Measurements from ENCODE around the gene RAD21L1. TPM values are rescaled to one million over a fixed set of nuclear protein-coding genes. Genes with fewer than 3 reads are reported as not detected.

Gene RAD21L1
- total and polyA plus RNA-seq, 4 donors, result not detected

DNA sequence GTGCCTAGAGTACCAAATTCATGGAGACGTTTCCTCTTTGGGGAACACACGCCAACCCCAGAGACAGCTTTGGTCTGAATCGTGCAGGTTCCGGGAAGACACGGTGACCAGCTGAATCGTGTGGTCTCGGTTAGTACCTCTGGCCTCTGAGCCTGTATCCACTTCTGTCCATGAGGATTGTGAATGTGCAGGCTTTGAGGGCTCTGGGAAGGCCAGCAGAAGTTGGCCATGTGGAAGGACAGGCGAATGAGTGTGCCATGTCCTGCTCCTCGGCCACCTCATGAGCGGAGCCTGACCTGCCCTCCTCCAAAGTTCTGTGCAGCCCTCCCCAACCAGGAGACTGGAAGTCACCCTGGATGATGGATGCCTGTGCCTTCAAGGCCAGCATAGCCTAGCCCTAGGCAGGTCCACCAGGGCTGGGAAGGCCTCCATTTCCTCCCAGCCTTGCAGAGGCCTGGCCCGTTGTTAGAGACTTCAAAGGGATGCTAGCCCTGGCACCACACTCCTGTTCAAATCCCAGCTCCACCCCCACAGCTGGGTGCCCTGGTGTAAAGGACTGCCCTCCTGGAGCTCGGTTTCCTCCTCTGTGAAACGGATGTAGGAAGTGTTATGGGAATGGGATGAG, 39.4 kb upstream of the RAD21L1 start (continued):
- no peak for TF ChIP-seq SP1 (IDR thresholded peaks at IDR 0.05)
- TF ChIP-seq, protein P1, sequence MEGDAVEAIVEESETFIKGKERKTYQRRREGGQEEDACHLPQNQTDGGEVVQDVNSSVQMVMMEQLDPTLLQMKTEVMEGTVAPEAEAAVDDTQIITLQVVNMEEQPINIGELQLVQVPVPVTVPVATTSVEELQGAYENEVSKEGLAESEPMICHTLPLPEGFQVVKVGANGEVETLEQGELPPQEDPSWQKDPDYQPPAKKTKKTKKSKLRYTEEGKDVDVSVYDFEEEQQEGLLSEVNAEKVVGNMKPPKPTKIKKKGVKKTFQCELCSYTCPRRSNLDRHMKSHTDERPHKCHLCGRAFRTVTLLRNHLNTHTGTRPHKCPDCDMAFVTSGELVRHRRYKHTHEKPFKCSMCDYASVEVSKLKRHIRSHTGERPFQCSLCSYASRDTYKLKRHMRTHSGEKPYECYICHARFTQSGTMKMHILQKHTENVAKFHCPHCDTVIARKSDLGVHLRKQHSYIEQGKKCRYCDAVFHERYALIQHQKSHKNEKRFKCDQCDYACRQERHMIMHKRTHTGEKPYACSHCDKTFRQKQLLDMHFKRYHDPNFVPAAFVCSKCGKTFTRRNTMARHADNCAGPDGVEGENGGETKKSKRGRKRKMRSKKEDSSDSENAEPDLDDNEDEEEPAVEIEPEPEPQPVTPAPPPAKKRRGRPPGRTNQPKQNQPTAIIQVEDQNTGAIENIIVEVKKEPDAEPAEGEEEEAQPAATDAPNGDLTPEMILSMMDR (IDR thresholded peaks at IDR 0.05; ENCODE audit: low read depth, low read length, missing input control), result no peak

DNA sequence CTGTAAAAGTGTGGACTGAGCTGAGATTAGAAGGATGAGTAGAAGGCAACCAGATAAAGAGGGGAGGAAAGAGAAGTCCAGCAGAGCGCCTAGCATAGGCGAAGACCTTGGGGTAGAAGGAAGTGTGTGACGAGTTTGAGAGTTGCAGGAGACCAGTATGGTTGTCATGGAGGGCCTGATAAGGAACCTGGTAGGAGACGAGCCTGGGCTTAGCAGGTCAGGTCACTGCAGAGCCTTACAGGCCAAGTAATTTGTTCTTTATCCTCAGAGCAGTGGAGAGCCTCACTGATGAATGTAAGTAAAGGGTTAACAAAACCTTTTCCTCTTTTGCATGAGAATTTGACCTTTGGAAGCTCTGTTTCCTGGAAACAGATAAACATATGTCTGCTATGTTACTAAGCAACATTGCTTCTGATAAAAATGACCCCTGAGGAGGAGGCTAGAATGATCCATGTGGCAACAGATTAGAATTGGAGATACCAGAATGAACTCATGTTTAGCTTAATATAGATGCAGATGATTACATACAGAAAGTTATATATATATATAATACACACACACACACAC, 38.2 kb upstream of the RAD21L1 start:
- Histone ChIP-seq H3K27ac (ENCODE audit: low read depth in 1 of 2, low read length in 2 of 2) (peak overlapping the region; percentile 49 to 60), H3K9ac (ENCODE audit: low read depth in 1 of 2, low read length in 2 of 2) (no peak overlapping the region), H3K27me3 (ENCODE audit: control insufficient read depth in 4 of 4, insufficient read depth in 4 of 4, low read length in 3 of 4) (no peaks in the 10 kb centered on the region), H3K4me3 (ENCODE audit: low read depth in 1 of 3, low read length in 3 of 3) (no peak overlapping the region), H3K9me3 (ENCODE audit: control insufficient read depth in 4 of 4, low read length in 3 of 4) (no peaks in the 10 kb centered on the region), H3K36me3 (ENCODE audit: control insufficient read depth in 4 of 4, insufficient read depth in 3 of 4, low read depth in 1 of 4, low read length in 3 of 4) (no peaks in the 10 kb centered on the region), H3K4me1 (ENCODE audit: control insufficient read depth in 4 of 4, insufficient read depth in 4 of 4, low read length in 3 of 4) (peaks cover 12 to 32% (median 27%) of the 10 kb centered on the region in 4 donors)
- DNase-seq (ENCODE audit: low spot score), result peak; percentile 49
- TF ChIP-seq, protein P2, sequence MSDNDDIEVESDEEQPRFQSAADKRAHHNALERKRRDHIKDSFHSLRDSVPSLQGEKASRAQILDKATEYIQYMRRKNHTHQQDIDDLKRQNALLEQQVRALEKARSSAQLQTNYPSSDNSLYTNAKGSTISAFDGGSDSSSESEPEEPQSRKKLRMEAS (IDR thresholded peaks at IDR 0.05), result peak; percentile 57
- TF ChIP-seq EGR1 (IDR thresholded peaks at IDR 0.05; ENCODE audit: low read depth in 2 of 2), result peak in 1 of 2 donors; percentile 51
- peak; percentile 81 for TF ChIP-seq NR2F2 (IDR thresholded peaks at IDR 0.05)
- no peak for TF ChIP-seq FOXA1 (IDR thresholded peaks at IDR 0.05)
- TF ChIP-seq YY1 (IDR thresholded peaks at IDR 0.05), result peak; percentile 52
- peak; percentile 61 to 73 for TF ChIP-seq RXRA (IDR thresholded peaks at IDR 0.05)
- TF ChIP-seq TAF1 (conservative IDR thresholded peaks at IDR 0.05), result no peak
- TF ChIP-seq, protein P1 (IDR thresholded peaks at IDR 0.05; ENCODE audit: low read depth, low read length, missing input control), result no peak
- TF ChIP-seq SP1 (IDR thresholded peaks at IDR 0.05), result peak; percentile 88
- TF ChIP-seq, protein P3, sequence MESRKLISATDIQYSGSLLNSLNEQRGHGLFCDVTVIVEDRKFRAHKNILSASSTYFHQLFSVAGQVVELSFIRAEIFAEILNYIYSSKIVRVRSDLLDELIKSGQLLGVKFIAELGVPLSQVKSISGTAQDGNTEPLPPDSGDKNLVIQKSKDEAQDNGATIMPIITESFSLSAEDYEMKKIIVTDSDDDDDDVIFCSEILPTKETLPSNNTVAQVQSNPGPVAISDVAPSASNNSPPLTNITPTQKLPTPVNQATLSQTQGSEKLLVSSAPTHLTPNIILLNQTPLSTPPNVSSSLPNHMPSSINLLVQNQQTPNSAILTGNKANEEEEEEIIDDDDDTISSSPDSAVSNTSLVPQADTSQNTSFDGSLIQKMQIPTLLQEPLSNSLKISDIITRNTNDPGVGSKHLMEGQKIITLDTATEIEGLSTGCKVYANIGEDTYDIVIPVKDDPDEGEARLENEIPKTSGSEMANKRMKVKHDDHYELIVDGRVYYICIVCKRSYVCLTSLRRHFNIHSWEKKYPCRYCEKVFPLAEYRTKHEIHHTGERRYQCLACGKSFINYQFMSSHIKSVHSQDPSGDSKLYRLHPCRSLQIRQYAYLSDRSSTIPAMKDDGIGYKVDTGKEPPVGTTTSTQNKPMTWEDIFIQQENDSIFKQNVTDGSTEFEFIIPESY (IDR thresholded peaks at IDR 0.05), result no peak
- TF ChIP-seq, protein P4, sequence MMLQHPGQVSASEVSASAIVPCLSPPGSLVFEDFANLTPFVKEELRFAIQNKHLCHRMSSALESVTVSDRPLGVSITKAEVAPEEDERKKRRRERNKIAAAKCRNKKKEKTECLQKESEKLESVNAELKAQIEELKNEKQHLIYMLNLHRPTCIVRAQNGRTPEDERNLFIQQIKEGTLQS (IDR thresholded peaks at IDR 0.05), result no peak
- TF ChIP-seq JUND (IDR thresholded peaks at IDR 0.05), result peak in 1 of 2 donors; percentile 37
- TF ChIP-seq HNF4A (conservative IDR thresholded peaks at IDR 0.05), result peak; percentile 90 to 91
- peak; percentile 15 to 29 for TF ChIP-seq RAD21 (IDR thresholded peaks at IDR 0.05)
- peak; percentile 72 for TF ChIP-seq HNF4G (IDR thresholded peaks at IDR 0.05)
- TF ChIP-seq, protein P5, sequence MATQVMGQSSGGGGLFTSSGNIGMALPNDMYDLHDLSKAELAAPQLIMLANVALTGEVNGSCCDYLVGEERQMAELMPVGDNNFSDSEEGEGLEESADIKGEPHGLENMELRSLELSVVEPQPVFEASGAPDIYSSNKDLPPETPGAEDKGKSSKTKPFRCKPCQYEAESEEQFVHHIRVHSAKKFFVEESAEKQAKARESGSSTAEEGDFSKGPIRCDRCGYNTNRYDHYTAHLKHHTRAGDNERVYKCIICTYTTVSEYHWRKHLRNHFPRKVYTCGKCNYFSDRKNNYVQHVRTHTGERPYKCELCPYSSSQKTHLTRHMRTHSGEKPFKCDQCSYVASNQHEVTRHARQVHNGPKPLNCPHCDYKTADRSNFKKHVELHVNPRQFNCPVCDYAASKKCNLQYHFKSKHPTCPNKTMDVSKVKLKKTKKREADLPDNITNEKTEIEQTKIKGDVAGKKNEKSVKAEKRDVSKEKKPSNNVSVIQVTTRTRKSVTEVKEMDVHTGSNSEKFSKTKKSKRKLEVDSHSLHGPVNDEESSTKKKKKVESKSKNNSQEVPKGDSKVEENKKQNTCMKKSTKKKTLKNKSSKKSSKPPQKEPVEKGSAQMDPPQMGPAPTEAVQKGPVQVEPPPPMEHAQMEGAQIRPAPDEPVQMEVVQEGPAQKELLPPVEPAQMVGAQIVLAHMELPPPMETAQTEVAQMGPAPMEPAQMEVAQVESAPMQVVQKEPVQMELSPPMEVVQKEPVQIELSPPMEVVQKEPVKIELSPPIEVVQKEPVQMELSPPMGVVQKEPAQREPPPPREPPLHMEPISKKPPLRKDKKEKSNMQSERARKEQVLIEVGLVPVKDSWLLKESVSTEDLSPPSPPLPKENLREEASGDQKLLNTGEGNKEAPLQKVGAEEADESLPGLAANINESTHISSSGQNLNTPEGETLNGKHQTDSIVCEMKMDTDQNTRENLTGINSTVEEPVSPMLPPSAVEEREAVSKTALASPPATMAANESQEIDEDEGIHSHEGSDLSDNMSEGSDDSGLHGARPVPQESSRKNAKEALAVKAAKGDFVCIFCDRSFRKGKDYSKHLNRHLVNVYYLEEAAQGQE (IDR thresholded peaks at IDR 0.05), result peak; percentile 66
- TF ChIP-seq GABPA (IDR thresholded peaks at IDR 0.05 in 1 of 2, conservative IDR thresholded peaks at IDR 0.05 in 1 of 2), result peak in 1 of 2 donors; percentile 43
- WGBS, result 53% methylated on average over 4 of the region's 4 CpGs

Measured in liver (tissue), 9 donors.